ENCODE data around the gene SCNN1A. TPM values are rescaled to one million over a fixed set of nuclear protein-coding genes. Genes with fewer than 3 reads are reported as not detected.
A peak's percentile ranks its signal among the peaks of the same experiment; 100 is the strongest.

Gene SCNN1A
- total RNA-seq (2021) (460 and 549 TPM in 2 replicates), Bru-seq, nascent RNA (percentile 95 among the genes with signal in this experiment), BruChase-seq, experiment 1, labeled RNA remaining after a 2-hour chase (percentile 98 among the genes with signal in this experiment), BruChase-seq, experiment 2, labeled RNA remaining after a 6-hour chase (percentile 96 among the genes with signal in this experiment)
- long read RNA-seq, transcript SCNN1A-201 (13 exons, 3,135 nt) = minor isoform, 12 of 198 reads
- long read RNA-seq, transcript SCNN1A-203 (12 exons, 3,481 nt) = major isoform, 16 of 198 reads
- long read RNA-seq, partial matches to known transcripts = 35 of 198 reads
- long read RNA-seq, other reads (novel, unspliced or antisense) = 131 of 198 reads

GRCh38 chr12:6375269-6376078, at the start of gene SCNN1A:
Gene SCNN1A (minus strand): TSS chr12:6375563. CDS start chr12:6374783, 780 bp downstream.
- peaks cover 56% of the 10 kb centered on the region for H3K79me2 ChIP-seq (ENCODE audit: low read depth)
- H2AFZ ChIP-seq = peak within 1 kb of the TSS; percentile 63
- TF ChIP-seq CTCF (conservative IDR thresholded peaks at IDR 0.05) = no peak
- TF ChIP-seq EZH2 (IDR thresholded peaks at IDR 0.05; ENCODE audit: low read depth) = no peak
- POLR2A ChIA-PET (ENCODE audit: unreplicated experiment) = interaction anchor here (0.5 to 2.7 kb wide), 21 partner anchors 9 to 571 kb away, joined by 3 to 42 read pairs (median 5); partner anchors contain the start of genes LTBR and TNFRSF1A
- H3F3A ChIP-seq (ENCODE audit: insufficient read depth, low read depth) = peaks cover 65% of the 10 kb centered on the region
- no peaks in the 10 kb centered on the region for H3K36me3 ChIP-seq (ENCODE audit: low read depth)
- H3K4me2 ChIP-seq = peak within 1 kb of the TSS; percentile 98
- H3K9me3 ChIP-seq (ENCODE audit: insufficient read depth, low read depth) = no peaks in the 10 kb centered on the region
- CTCF ChIA-PET = interaction anchor here (0.6 to 1.2 kb wide), 7 partner anchors 8 to 281 kb away, joined by 3 to 10 read pairs (median 3); partner anchors contain the start of gene LTBR
- no peaks in the 10 kb centered on the region for H4K20me1 ChIP-seq (ENCODE audit: insufficient read depth)
- no TSS peak for BruUV-seq (replicated peaks)
- no peaks in the 10 kb centered on the region for H3K9me2 ChIP-seq (ENCODE audit: insufficient read depth)
- peak; percentile 83 to 93 for DNase-seq
- H3K27me3 ChIP-seq (ENCODE audit: insufficient read depth, low read depth) = no peaks in the 10 kb centered on the region
- H3K4me3 ChIP-seq = peak within 1 kb of the TSS; percentile 62
- peaks cover 46% of the 10 kb centered on the region for H3K4me1 ChIP-seq (replicated peaks; ENCODE audit: insufficient read depth)
- intact Hi-C loops (cut with micrococcal nuclease; ENCODE audit: unreplicated experiment) = loop anchor here (1.0 to 5.0 kb wide), 11 partner anchors 9 to 311 kb away; partner anchors contain the start of genes LTBR, MRPL51 and NCAPD2
- H3K27ac ChIP-seq = peak within 1 kb of the TSS; percentile 89

- Histone ChIP-seq H3K27ac (no peak overlapping the region), H3K9me3 (ENCODE audit: insufficient read depth, low read depth) (no peaks in the 10 kb centered on the region), H3F3A (ENCODE audit: insufficient read depth, low read depth) (peaks cover 13% of the 10 kb centered on the region), H3K36me3 (ENCODE audit: low read depth) (no peaks in the 10 kb centered on the region), H4K20me1 (ENCODE audit: insufficient read depth) (no peaks in the 10 kb centered on the region), H2AFZ (no peak overlapping the region), H3K4me2 (no peak overlapping the region), H3K9me2 (ENCODE audit: insufficient read depth) (no peaks in the 10 kb centered on the region), H3K27me3 (ENCODE audit: insufficient read depth, low read depth) (no peaks in the 10 kb centered on the region), H3K4me1 (replicated peaks; ENCODE audit: insufficient read depth) (peaks cover 8% of the 10 kb centered on the region), H3K79me2 (ENCODE audit: low read depth) (no peaks in the 10 kb centered on the region), H3K4me3 (no peak overlapping the region)
- intact Hi-C loops (cut with micrococcal nuclease; ENCODE audit: unreplicated experiment) = loop anchor here (5.0 kb wide), 1 partner anchor 132 kb away; the partner anchor contains the start of gene IFFO1
- ChIA-PET POLR2A (ENCODE audit: unreplicated experiment) (no interaction called here), CTCF (interaction anchor here (3.1 kb wide), 1 partner anchor 41 kb away, joined by 24 read pairs; no protein-coding TSS in a partner anchor)
- BruUV-seq (replicated peaks) = no TSS peak
- no peak for DNase-seq
- TF ChIP-seq EZH2 (IDR thresholded peaks at IDR 0.05; ENCODE audit: low read depth) (no peak), CTCF (conservative IDR thresholded peaks at IDR 0.05) (no peak)
Measured at GRCh38 chr12:6424866-6425265, 49.5 kb upstream of the SCNN1A start.

- intact Hi-C loops (cut with micrococcal nuclease; ENCODE audit: unreplicated experiment) = loop anchor here (5.0 kb wide), 1 partner anchor 133 kb away; the partner anchor contains the start of gene IFFO1
- Histone ChIP-seq H2AFZ (no peak overlapping the region), H3K9me3 (ENCODE audit: insufficient read depth, low read depth) (no peaks in the 10 kb centered on the region), H3K4me1 (replicated peaks; ENCODE audit: insufficient read depth) (0 out of 2 replicates have a peak, but pooled peaks cover 3% of the 10 kb centered on the region), H3K4me3 (no peak overlapping the region), H3K27me3 (ENCODE audit: insufficient read depth, low read depth) (no peaks in the 10 kb centered on the region), H3K27ac (no peak overlapping the region), H3K9me2 (ENCODE audit: insufficient read depth) (no peaks in the 10 kb centered on the region), H4K20me1 (ENCODE audit: insufficient read depth) (no peaks in the 10 kb centered on the region), H3K4me2 (peak overlapping the region; percentile 8; the same call in 1 of the 2 replicates), H3F3A (ENCODE audit: insufficient read depth, low read depth) (peaks cover 8% of the 10 kb centered on the region; the same call in 1 of the 2 replicates), H3K79me2 (ENCODE audit: low read depth) (no peaks in the 10 kb centered on the region), H3K36me3 (ENCODE audit: low read depth) (no peaks in the 10 kb centered on the region)
- ChIA-PET CTCF (interaction anchor here (0.6 to 3.1 kb wide), 5 partner anchors 26 to 109 kb away, joined by 3 to 24 read pairs (median 4); no protein-coding TSS in a partner anchor), POLR2A (ENCODE audit: unreplicated experiment) (interaction anchor here (0.5 to 1.0 kb wide), 2 partner anchors 41 to 110 kb away, joined by 4 to 6 read pairs; no protein-coding TSS in a partner anchor)
- no peak for DNase-seq
- no TSS peak for BruUV-seq (replicated peaks)
- TF ChIP-seq CTCF (conservative IDR thresholded peaks at IDR 0.05) = no peak
- TF ChIP-seq EZH2 (IDR thresholded peaks at IDR 0.05; ENCODE audit: low read depth) = no peak
Measured at GRCh38 chr12:6424008-6424347, 48.6 kb upstream of the SCNN1A start.

Measured in PC-9 (cell line).